GM08714 (cell line): Measurements from ENCODE around the gene GNG14.
A peak's percentile ranks its signal among the peaks of the same experiment; 100 is the strongest.
"Not testable (repeated sequence)": the region's sequence is repeated elsewhere in the genome, so short reads cannot be mapped to it uniquely, and the experiment has no call there.

ENCODE experiments used
- H3K4me3 ChIP-seq: fragments of 200-500 bp; sonication (Bioruptor generic); 2 replicates; pipeline ENCODE4 v1.5.1; 2014; ENCODE audit warnings: mild to moderate bottlenecking, low read length, inconsistent platforms
- ZNF274 ChIP-seq: IDR thresholded peaks from 2 replicates; pipeline ENCODE4 v1.6.1; 2012; ENCODE audit warnings: mild to moderate bottlenecking, low read depth, low read length

The GNG14 gene

DNA sequence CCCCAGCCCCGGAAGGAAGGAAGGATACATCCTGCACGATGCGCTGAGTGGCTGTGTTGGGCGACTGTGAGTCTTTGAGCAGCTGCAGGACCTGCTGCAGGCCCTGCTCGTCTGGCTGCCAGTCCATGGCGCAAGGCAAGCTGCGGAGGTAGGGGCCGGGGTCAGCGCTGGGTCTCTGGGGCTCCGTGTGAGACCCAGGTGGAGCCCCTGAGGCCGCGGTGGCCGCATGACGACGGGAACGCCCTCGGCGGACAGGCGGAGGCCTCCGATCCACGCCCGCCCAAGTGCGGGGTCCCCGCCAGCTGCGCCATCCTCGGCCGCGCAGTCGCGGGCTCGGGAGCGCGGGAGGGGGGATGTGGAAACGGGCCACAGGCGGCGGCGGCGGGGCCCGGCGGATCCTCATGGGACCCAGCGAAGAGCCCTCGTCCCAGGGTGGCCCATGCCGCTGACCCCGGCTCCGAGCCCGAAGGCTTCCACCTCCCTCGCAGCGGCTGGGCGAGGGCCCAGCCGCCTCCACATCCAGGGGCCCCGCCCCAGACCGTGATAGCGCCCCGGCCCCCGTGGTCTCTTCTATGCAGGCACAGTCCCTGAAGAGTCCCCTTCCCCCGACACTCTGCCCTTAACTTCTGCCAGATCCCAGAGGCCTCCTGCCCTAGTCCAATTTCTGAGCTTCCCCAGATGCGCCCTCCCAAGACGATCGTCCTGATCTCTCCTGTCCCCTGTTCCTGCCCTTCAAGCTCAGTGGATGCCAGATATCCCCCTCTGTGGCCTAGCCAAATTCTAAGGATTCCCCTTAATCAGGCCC, 33.3 kb downstream of the GNG14 start:
- TF ChIP-seq ZNF274 = no peak
- peak overlapping the region; percentile 86 for H3K4me3 ChIP-seq

DNA sequence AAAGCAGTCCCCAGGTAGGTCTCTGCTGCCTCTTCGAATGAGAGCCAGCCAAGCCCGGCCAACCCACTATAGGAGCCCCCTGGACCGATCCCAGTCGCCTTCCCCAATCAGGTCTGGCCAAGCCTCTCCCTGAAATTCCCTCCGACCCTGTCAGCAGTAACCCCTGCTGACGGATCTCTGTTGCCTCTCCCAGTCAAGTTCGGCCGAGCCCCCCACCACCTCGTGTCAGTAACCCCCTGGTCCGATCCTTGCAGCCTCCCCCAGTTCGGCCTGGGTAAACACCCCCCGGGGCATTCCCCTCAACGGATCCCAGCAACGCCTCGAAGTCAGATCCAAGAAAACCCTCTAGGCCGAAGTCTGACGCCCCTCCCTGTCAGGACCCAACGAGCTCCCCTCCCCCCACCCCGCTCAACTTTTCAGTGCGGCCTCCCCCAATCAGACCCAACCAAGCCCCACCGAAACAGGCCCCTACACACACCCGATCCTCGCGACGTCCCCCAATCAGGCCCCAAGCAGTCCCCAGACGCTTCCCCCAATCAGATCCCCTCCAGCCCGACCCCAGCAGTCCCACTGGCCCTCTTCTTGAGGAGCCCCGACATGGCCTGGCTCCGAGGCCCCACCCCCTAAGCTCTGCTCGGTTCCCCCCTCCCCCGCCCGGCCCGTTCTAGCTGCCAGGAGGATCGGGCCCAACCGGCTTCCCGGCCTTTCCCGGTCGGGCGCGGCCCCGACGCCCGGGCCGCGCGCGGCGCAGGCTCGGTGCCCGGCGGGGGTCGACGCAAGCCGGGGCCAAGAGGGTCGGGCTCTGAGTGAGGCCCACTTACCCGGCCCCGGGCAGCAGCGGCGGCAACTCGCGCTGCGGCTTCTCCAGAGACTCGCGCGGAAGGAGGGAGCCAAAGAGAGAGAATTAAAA, 34.1 kb downstream of the GNG14 start:
- TF ChIP-seq ZNF274 = no peak

DNA sequence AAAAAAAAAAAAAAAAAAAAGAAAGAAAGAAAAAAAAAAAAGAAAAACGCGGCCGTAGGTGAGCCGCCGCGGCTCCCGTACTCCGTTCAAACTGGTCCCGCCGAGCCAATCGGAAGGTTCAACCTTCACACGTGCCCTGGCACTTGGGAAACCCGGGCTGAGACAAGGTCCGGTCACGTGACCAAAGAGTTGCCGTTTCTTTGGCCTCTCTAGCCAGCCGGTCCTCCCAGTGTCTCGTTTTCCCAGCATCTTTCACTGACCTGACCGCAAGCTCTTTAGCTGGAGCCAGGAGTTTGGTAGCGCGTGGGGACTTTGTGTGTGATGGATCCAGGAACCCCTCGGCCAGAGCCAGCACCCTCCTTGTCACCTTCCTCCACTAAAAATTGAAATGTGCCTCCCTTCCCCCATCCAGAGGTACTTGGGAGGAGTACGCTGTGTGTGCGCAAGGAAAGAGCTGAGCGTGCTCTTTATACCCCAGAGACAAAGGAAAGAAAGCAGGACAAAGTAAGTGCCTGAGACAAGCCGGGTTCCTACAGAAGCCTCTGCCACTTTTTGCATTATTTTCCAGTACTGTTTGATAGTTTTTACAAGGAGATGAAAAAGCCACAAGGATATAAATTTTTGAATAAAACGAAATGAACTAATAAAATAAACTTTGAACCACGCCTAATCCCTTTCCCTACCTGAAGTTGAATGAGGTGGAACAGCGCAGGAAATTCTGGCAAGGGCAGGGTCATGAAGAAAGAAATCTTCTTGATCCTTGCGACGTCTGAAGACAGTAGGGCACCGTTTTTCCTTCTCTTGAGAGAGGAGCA, 35.0 kb downstream of the GNG14 start:
- H3K4me3 ChIP-seq = peak overlapping the region; percentile 86
- no peak for TF ChIP-seq ZNF274

More for the DNA sequence above, 34.1 kb downstream of the GNG14 start:
- peak overlapping the region; percentile 86 for H3K4me3 ChIP-seq

DNA sequence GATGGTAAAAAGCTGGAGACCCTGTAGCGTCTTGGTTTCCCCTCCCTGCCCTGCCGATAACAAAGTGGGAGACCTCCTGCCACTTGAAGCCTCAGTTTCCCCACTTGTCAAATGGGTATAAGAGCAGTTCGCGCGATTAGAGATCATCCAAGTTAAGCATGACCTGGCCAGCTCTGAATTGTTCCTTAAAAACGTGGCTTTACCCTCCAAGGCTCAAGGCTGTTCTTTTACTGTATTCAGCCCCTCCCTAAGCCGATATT, 35.5 kb downstream of the GNG14 start:
- H3K4me3 ChIP-seq = peak overlapping the region; percentile 86
- TF ChIP-seq ZNF274 = no peak

DNA sequence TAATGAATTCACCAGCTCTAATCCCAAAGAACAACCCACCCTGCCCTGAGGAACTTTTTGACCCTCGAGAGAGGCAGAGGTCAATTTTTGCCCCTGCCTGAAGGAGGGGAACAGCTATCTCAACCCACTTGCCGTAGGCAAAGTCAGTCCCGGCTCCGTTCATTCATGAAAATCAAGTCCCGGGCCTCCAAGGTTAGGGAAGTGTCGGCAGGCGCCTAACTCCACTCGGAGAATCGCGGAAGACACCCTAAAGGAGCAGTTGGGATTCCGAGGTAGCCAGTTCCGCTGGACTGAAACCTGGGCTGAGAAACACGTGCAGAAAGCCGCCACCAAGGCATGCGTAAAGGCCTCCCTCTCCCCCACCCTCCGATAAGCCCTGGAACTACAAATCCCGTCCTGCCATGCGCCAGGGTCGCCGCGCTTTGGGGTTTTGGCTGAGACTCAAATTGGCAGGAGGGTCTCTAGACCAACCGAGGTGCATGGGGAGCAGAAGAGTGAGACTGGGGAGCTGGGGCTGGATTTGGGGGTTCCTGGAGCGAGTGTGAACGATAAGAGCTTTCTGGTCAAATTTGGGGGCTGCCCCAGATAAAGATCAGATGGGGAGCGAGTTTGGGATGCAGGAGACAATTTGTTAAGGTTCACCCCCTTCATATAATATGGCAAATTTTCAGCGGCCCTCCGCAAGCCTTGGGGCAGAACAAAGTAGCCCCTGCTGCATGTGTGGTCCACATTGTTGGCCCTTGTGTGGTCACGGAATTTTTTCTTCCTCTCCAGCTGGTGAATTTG, 36.0 kb downstream of the GNG14 start, which contains the start of gene TNPO2:
TSS of gene TNPO2 (minus strand) at position 292 of the 786 bp plus-strand sequence. CDS start 2,955 bp downstream, outside the sequence.
- H3K4me3 ChIP-seq = peak within 1 kb of the TSS; percentile 86
- TF ChIP-seq ZNF274 = no peak

- not testable (repeated sequence) for H3K4me3 ChIP-seq
Measured at GRCh38 chr19:12725612-12726011, 37.8 kb downstream of the GNG14 start.

DNA sequence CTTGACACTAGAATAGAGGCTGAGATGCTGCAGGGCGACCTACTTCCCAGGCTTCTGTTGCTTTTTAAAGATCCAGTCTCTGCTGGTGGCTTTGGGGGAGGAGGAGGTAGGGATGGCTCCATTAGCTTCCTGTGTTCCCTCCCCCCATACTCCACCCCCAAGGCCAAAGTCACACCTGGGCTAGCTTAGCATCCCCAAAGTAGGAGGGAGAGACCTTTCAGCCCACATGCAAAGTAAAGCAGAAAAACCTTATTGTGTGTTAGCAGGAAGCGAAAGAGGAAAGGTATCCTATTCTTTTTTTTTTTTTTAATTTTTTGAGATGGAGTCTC, 39.2 kb downstream of the GNG14 start:
- no peak overlapping the region for H3K4me3 ChIP-seq
- TF ChIP-seq ZNF274 = no peak

- no peak for TF ChIP-seq ZNF274
- H3K4me3 ChIP-seq = no peak overlapping the region
Measured at GRCh38 chr19:12727745-12728433, 40.1 kb downstream of the GNG14 start.

DNA sequence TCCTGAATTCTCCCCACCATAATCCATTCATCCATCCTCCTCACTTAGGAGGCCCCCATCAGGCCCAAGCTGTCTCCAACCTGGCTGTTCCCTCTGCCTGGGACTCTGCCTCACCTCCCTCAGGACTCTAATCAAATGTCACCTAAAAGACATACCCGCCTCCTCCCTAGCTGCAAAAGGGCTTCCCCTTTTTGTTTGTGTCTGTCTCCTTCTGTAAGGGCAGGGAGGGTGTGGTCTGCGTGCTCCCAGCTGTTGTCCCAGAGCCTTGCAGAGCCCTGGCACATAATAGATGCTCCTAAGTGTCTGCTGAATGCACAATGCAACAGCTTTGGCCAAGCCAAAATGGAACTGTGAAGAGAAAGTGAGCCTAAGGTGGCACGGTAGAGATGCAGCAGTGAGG, 42.3 kb downstream of the GNG14 start:
- H3K4me3 ChIP-seq = no peak overlapping the region

DNA sequence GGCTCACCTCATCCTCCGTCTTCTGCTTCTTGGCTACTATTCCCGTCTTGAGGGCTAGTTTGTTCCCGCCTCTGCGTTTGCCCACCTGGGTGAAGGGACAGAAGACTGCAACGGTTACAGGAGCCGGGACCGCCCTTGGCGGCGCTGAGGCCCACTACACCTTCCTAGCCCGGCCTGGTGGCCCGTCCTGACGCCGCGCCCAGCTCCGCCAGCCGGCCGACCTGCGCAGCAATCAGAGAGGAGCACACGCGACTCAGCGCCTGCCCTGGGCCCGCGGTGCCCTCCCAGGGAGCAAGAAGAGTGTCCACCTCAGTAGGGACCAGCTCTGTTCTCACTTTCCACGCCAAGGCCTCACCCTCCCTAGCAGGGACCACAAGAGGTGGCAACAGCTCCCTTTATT, 43.5 kb downstream of the GNG14 start:
- no peak overlapping the region for H3K4me3 ChIP-seq
- TF ChIP-seq ZNF274 = no peak

More for the DNA sequence above, 42.3 kb downstream of the GNG14 start:
- no peak for TF ChIP-seq ZNF274

- peak overlapping the region; percentile 82 for H3K4me3 ChIP-seq
- no peak for TF ChIP-seq ZNF274
Measured at GRCh38 chr19:12733369-12734214, 45.8 kb downstream of the GNG14 start.
